ENCODE data around the gene SMIM7. TPM values are rescaled to one million over a fixed set of nuclear protein-coding genes. Genes with fewer than 3 reads are reported as not detected.

SMIM7 gene
- total RNA-seq, 3 donors from 2014 or later: 111 to 167 (median 142) TPM

GRCh38 chr19:16650821-16651220, 9.1 kb downstream of the SMIM7 start:
- Histone ChIP-seq H3K4me1 (no peaks in the 10 kb centered on the region), H3K9me3 (no peaks in the 10 kb centered on the region), H3K27ac (no peak overlapping the region), H3K4me3 (no peak overlapping the region), H3K36me3 (peaks cover 6% of the 10 kb centered on the region), H3K27me3 (no peaks in the 10 kb centered on the region)
- intact Hi-C loops (cut with DNase I; ENCODE audit: low total_unique reads): no loop called here
- DNase-seq (ENCODE audit: low spot score in 2 of 2): no peak
- no peak for TF ChIP-seq POLR2A (IDR thresholded peaks at IDR 0.05)
- no peak for TF ChIP-seq POLR2AphosphoS5 (IDR thresholded peaks at IDR 0.05)
- TF ChIP-seq CTCF (IDR thresholded peaks at IDR 0.05): no peak

GRCh38 chr19:16649734-16650133, 10.2 kb downstream of the SMIM7 start:
- H3K27me3 ChIP-seq: no peaks in the 10 kb centered on the region
- DNase-seq (ENCODE audit: low spot score in 2 of 2): no peak
- TF ChIP-seq POLR2AphosphoS5 (IDR thresholded peaks at IDR 0.05): no peak
- no peak for TF ChIP-seq POLR2A (IDR thresholded peaks at IDR 0.05)
- no peak for TF ChIP-seq CTCF (IDR thresholded peaks at IDR 0.05)
- intact Hi-C loops (cut with DNase I; ENCODE audit: low total_unique reads): no loop called here
- H3K4me1 ChIP-seq: no peaks in the 10 kb centered on the region
- no peaks in the 10 kb centered on the region for H3K9me3 ChIP-seq
- no peak overlapping the region for H3K27ac ChIP-seq
- no peak overlapping the region for H3K4me3 ChIP-seq
- H3K36me3 ChIP-seq: peaks cover 6% of the 10 kb centered on the region

DNA sequence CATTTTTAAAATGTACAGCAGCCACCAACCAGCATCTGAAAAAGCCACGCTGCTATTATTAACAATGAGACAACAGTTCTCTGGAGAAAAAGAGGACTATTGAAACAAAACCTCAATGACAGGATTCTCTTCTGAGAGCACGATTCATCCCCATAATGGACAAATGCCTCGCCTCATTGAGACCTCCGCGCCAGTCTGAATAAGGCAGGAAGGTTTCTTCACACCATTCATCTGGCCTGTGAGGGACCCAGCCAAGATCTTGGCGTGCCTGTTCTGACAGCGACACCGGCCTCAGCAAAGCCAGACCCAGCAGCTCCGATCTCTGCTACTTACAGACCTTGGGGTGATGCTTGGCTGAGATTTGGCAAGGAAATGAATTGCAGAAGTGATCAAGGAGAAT, 14.8 kb downstream of the SMIM7 start:
- TF ChIP-seq POLR2AphosphoS5 (IDR thresholded peaks at IDR 0.05) (no peak), POLR2A (IDR thresholded peaks at IDR 0.05) (no peak), CTCF (IDR thresholded peaks at IDR 0.05) (no peak)
- Histone ChIP-seq H3K27me3 (no peaks in the 10 kb centered on the region), H3K9me3 (no peaks in the 10 kb centered on the region), H3K27ac (no peak overlapping the region), H3K36me3 (no peaks in the 10 kb centered on the region), H3K4me1 (no peaks in the 10 kb centered on the region), H3K4me3 (no peak overlapping the region)
- no peak for DNase-seq (ENCODE audit: low spot score in 2 of 2)
- intact Hi-C loops (cut with DNase I; ENCODE audit: low total_unique reads): no loop called here

DNA sequence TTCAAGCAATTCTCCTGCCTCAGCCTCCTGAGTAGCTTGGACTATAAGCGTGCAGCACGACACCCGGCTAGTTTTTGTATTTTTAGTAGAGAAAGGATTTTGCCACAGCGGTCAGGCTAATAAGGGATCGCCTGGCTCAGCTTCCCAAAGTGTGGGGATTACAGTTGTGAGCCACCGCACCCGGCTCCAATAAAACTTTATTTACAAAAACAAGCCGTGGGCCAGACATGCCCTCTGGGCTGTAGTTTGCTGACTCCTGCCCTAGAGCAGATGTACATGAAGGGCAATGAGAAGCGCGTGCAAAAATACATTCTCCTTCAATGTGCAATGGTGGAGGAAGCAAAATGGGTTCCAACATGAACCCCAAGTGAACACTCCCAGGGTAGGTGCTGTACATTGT, 18.2 kb downstream of the SMIM7 start:
- Histone ChIP-seq H3K4me3 (no peak overlapping the region), H3K4me1 (no peaks in the 10 kb centered on the region), H3K27me3 (no peaks in the 10 kb centered on the region), H3K36me3 (no peaks in the 10 kb centered on the region), H3K9me3 (no peaks in the 10 kb centered on the region), H3K27ac (no peak overlapping the region)
- TF ChIP-seq CTCF (IDR thresholded peaks at IDR 0.05) (no peak), POLR2AphosphoS5 (IDR thresholded peaks at IDR 0.05) (no peak), POLR2A (IDR thresholded peaks at IDR 0.05) (no peak)
- intact Hi-C loops (cut with DNase I; ENCODE audit: low total_unique reads): no loop called here
- DNase-seq (ENCODE audit: low spot score in 2 of 2): no peak

DNA sequence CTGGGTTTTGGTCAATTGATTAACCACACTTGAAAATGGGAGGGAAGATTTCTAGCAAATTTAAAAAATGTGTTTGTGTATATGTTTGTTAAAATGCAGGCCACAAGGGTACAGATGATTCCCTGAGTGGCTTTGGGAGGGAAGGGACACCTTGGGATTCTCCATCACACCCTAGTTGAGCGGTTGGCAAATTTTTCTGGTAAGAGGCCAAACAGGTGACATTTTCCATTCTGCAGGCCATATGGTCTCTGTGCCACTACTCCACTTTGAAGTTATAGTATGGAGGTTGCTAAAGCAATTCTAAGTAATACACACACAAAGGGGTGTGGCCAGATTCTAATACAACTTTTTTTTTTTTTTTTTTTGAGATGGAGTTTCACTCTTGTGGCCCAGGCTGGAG, 19.0 kb downstream of the SMIM7 start:
- TF ChIP-seq CTCF (IDR thresholded peaks at IDR 0.05) (no peak), POLR2A (IDR thresholded peaks at IDR 0.05) (no peak), POLR2AphosphoS5 (IDR thresholded peaks at IDR 0.05) (no peak)
- no peaks in the 10 kb centered on the region for H3K4me1 ChIP-seq
- H3K27ac ChIP-seq: no peak overlapping the region
- no peaks in the 10 kb centered on the region for H3K27me3 ChIP-seq
- no peaks in the 10 kb centered on the region for H3K9me3 ChIP-seq
- H3K36me3 ChIP-seq: no peaks in the 10 kb centered on the region
- no peak overlapping the region for H3K4me3 ChIP-seq
- DNase-seq (ENCODE audit: low spot score in 2 of 2): no peak
- intact Hi-C loops (cut with DNase I; ENCODE audit: low total_unique reads): no loop called here
